Measurements from ENCODE around the gene RAD51B.
"Not testable (repeated sequence)": the region's sequence is repeated elsewhere in the genome, so short reads cannot be mapped to it uniquely, and the experiment has no call there.

The RAD51B gene

GRCh38 chr14:68660495-68660894 is 840.9 kb downstream of the RAD51B start:
- no peak for DNase-seq (ENCODE audit: low spot score)
- TF ChIP-seq, protein P1, sequence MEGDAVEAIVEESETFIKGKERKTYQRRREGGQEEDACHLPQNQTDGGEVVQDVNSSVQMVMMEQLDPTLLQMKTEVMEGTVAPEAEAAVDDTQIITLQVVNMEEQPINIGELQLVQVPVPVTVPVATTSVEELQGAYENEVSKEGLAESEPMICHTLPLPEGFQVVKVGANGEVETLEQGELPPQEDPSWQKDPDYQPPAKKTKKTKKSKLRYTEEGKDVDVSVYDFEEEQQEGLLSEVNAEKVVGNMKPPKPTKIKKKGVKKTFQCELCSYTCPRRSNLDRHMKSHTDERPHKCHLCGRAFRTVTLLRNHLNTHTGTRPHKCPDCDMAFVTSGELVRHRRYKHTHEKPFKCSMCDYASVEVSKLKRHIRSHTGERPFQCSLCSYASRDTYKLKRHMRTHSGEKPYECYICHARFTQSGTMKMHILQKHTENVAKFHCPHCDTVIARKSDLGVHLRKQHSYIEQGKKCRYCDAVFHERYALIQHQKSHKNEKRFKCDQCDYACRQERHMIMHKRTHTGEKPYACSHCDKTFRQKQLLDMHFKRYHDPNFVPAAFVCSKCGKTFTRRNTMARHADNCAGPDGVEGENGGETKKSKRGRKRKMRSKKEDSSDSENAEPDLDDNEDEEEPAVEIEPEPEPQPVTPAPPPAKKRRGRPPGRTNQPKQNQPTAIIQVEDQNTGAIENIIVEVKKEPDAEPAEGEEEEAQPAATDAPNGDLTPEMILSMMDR (IDR thresholded peaks at IDR 0.05; ENCODE audit: extremely low read depth, missing control alignments): no peak

DNA sequence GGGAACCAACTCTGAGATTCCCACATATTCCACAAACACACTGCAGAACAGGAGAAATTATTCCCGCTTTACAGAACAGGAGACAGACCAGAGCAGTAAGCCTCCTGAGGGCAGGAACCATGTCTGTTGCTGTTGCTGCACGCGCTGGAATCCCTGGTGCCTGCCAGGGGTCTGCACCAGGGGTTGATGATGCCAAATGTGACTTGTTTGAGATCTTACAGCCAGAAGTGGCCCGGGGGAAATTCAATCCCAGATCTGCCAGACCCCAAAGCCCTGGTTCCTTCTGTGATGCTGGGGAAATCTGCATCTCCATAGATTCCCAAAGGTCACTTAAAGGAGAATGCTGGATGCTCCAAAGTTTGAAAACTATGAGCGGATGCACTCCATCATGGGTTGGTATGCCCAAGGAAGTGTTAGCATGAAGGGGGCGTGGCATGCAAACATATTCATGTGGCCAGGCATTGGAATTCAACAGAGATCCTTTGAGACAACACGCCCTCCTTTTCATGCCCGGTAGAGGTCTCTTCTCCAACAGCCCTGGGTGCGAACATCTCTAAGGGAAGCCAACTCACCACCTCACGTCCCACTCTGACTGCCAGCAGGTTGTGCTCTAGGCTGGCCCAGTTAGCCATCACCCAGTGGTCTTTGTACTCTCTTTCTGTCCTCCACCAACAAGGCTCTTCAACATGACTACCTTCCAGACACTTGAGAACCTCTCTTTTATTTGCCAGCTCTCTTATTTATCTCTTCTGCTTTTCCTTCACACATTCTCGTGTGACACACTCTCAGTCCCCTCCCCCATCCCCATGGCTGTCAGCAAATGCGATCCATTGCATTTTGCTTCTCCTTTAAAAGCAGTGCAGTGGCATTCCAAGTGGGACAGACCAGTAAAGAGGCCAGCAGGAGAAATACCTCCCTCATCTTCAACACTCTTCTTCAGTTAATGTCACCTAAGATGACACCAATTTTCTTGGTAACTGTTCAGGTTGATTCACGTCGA is 841.9 kb downstream of the RAD51B start:
- TF ChIP-seq, protein P1 (IDR thresholded peaks at IDR 0.05; ENCODE audit: extremely low read depth, missing control alignments): no peak
- DNase-seq (ENCODE audit: low spot score): no peak

DNA sequence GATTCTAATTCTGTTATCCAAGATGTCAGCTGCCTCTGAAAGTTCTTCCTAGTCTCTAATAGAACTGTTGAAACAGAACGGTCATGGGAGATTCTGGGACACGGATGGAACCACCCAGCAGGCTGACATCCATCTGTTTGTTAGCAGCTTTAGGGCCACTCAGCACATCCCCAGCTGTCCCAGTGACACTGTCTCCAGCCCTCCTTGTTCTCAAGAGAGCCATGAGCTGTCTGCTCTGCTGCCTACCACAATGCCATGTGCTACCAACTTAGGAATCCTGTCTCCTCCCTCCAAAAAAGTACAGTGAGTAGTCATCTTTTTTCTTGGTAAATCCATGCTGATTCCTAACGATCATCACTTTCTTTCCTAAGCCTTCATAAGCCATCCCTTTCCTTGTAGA is 842.8 kb downstream of the RAD51B start:
- TF ChIP-seq, protein P1 (IDR thresholded peaks at IDR 0.05; ENCODE audit: extremely low read depth, missing control alignments): no peak
- no peak for DNase-seq (ENCODE audit: low spot score)

DNA sequence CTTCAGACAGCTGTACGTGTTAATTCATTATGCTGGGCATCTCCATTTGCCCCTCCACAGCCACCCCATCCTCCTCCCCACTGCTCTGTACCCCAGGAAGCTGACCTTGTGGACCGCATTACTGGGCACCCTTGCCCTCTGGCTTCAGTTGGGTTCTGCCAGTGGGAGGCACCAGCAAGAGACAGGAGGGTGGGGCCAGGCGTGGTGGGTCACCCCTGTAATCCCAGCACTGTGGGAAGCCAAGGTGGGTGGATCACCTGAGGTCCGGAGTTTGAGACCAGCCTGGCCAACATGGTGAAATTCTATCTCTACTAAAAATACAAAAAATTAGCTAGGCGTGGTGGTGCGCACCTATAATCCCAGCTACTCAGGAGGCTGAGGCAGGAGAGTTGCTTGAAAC is 843.2 kb downstream of the RAD51B start:
- DNase-seq (ENCODE audit: low spot score): not testable (repeated sequence)

DNA sequence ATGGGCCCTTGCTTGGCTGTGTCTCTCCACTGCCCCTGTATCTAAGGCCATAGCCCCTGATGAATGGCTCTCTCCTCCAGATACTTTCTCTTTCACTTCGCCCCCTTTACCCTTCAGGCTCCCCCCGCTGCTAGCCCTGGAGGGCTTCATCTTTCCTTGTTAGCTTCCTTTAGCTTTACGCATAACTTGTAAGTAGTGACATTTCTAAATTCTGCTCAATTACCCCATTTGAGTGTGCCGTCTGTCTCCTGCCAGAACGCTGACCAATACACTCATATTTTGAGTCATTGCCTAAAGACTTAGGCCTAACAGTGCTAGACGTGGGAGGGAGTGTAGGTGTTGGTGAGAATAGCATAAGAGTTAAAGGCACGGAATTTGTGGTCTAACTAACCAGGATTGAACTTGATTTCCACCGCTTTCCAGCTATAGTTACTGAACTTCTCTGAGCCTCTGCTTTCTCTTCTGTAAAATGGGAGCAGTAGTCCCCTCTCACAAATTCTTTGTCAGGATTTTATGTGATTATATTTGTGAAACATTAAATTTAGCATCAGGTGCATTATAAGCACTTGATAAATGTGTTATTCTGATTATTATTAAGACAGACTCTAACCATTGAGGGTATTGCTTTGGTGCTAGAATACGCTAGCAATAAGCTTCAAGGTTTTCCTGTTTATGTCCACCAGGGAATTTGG is 844.0 kb downstream of the RAD51B start:
- TF ChIP-seq, protein P1 (IDR thresholded peaks at IDR 0.05; ENCODE audit: extremely low read depth, missing control alignments): no peak
- DNase-seq (ENCODE audit: low spot score): peak; percentile 64

DNA sequence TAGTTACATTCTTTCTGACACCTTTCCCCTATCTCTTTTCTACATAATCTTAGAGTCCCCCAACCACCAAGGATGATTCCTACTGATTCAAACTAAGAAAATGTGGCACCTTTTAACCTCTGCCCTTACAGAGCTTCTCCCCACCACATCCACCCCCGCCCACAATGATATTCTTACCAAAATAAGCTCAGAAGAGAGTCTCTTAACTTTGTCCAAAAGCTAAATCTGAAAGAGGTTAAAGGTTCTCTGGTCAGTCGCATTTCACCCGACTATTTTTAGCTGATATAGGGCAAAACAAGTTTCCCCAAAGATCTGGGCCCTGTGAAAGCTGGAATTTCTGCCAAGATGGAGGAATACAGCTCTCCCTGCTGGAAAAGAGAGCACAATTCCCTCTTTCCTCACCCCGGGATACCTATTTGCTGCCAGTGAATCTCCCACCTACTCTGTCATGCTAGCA is 844.7 kb downstream of the RAD51B start:
- TF ChIP-seq, protein P1 (IDR thresholded peaks at IDR 0.05; ENCODE audit: extremely low read depth, missing control alignments): no peak
- peak; percentile 39 for DNase-seq (ENCODE audit: low spot score)

DNA sequence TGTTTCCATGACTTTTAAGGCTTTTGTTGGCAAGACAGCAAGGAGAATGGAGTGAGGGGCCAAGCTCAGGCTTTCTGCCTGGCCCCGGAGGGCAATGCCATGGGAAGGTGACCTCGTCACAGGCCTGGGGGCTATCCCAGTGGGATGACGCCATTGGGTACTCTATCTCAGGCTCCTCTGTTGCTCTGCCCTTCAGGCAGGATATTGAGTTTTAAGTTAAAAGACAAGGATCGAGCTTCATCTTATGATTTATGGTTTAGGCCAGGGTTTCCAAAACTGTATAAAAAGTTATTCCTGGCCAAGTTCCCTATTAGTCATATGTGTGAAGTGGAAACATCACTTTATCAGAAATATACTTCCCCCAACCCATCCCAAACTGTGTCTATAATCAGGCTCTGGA is 845.6 kb downstream of the RAD51B start:
- no peak for DNase-seq (ENCODE audit: low spot score)
- TF ChIP-seq, protein P1 (IDR thresholded peaks at IDR 0.05; ENCODE audit: extremely low read depth, missing control alignments): no peak

Measured in GM20000 (cell line).